ENCODE measurements around the gene FGFBP1.

Gene FGFBP1

DNA sequence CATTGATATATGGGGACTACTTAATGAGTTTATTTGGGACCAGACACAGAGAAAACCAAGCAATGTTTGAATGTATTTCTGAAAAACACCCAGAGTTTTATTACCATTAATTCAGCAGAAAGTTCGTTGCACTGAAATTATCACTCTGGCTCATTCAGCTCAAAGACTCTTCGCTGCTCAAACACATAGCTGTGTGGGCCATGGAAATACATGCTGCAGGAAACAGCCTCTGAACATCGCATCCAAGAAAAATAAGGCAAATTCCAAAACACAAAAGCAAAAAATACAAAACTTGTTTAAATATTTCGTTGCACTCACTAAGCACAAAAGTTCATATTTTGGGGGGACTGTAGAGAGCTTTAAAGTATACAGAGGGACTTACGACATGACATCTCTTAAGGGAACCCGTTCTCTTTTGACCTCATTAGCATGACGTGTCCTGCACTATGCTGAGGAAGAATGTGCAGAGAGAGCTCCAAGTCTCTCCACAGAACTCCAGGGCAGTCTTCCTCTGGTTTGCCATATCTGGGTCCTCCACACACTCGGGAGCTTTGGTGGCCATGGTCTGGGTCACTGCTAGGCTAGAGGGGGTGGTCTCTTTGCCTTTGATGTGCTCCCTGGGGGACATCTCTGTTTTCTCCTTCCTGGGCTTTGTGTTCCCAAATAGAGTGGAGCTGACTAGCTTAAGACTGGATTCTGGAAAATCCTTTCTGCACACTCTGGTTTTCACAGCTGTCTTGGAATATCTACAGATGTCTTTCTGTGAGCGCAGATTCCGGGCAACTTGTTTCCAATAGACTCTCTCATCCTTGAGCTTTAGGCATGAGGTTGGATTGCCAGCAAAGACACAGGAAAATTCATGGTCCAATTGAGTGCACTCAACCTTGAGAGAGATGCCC is 2.8 kb downstream of the FGFBP1 start:
- no peak for TF ChIP-seq CTCF (IDR thresholded peaks at IDR 0.05; ENCODE audit: low read length, missing control alignments)
- no peak overlapping the region for H3K4me3 ChIP-seq (replicated peaks; ENCODE audit: low read depth, low read length)
- no peak for DNase-seq (ENCODE audit: low read depth)

GRCh38 chr4:15934259-15934658 is 4.3 kb downstream of the FGFBP1 start:
- no peak overlapping the region for H3K4me3 ChIP-seq (replicated peaks; ENCODE audit: low read depth, low read length)
- DNase-seq (ENCODE audit: low read depth) = no peak
- TF ChIP-seq CTCF (IDR thresholded peaks at IDR 0.05; ENCODE audit: low read length, missing control alignments) = no peak

GRCh38 chr4:15931451-15932210 is 6.9 kb downstream of the FGFBP1 start:
- no peak for TF ChIP-seq CTCF (IDR thresholded peaks at IDR 0.05; ENCODE audit: low read length, missing control alignments)

GRCh38 chr4:15930314-15930713 is 8.2 kb downstream of the FGFBP1 start:
- no peak overlapping the region for H3K4me3 ChIP-seq (replicated peaks; ENCODE audit: low read depth, low read length)
- peak; percentile 7 for DNase-seq (ENCODE audit: low read depth)
- TF ChIP-seq CTCF (IDR thresholded peaks at IDR 0.05; ENCODE audit: low read length, missing control alignments) = no peak

More at GRCh38 chr4:15931451-15932210, 6.9 kb downstream of the FGFBP1 start:
- no peak overlapping the region for H3K4me3 ChIP-seq (replicated peaks; ENCODE audit: low read depth, low read length)
- DNase-seq (ENCODE audit: low read depth) = no peak

GRCh38 chr4:15929540-15929939 is 9.0 kb downstream of the FGFBP1 start:
- DNase-seq (ENCODE audit: low read depth) = no peak
- TF ChIP-seq CTCF (IDR thresholded peaks at IDR 0.05; ENCODE audit: low read length, missing control alignments) = no peak

GRCh38 chr4:15928883-15929282 is 9.7 kb downstream of the FGFBP1 start:
- DNase-seq (ENCODE audit: low read depth) = no peak
- no peak overlapping the region for H3K4me3 ChIP-seq (replicated peaks; ENCODE audit: low read depth, low read length)
- no peak for TF ChIP-seq CTCF (IDR thresholded peaks at IDR 0.05; ENCODE audit: low read length, missing control alignments)

More at GRCh38 chr4:15929540-15929939, 9.0 kb downstream of the FGFBP1 start:
- no peak overlapping the region for H3K4me3 ChIP-seq (replicated peaks; ENCODE audit: low read depth, low read length)

Measured in fibroblast of pulmonary artery (primary cell).